Measurements from ENCODE around the gene CALHM6. TPM values are rescaled to one million over a fixed set of nuclear protein-coding genes. Genes with fewer than 3 reads are reported as not detected.

Gene CALHM6
- total RNA-seq, 1 experiment from 2014 or later, result not detected

GRCh38 chr6:116437656-116438055, 23.5 kb upstream of the CALHM6 start:
- no peaks in the 10 kb centered on the region for H3K4me1 Mint-ChIP-seq (ENCODE audit: low read depth, unreplicated experiment)
- ChIA-PET POLR2A (no interaction called here), CTCF (no interaction called here)
- H3K9me3 Mint-ChIP-seq (ENCODE audit: unreplicated experiment), result no peaks in the 10 kb centered on the region
- no peak overlapping the region for H3K4me3 Mint-ChIP-seq (ENCODE audit: unreplicated experiment)
- no peak overlapping the region for H3K27ac Mint-ChIP-seq (ENCODE audit: unreplicated experiment)
- no peak for TF ChIP-seq CTCF (IDR thresholded peaks at IDR 0.05; ENCODE audit: insufficient read depth in 1 of 2, low read depth in 1 of 2, low read length in 1 of 2, severe bottlenecking in 1 of 2, unreplicated experiment in 1 of 2)
- BruUV-seq (replicated peaks), result no TSS peak
- Histone ChIP-seq H3K4me1 (no peaks in the 10 kb centered on the region), H3K9me3 (no peaks in the 10 kb centered on the region), H3K27me3 (replicated peaks; ENCODE audit: control insufficient read depth, insufficient read depth, low read length) (no peaks in the 10 kb centered on the region; the same call in none of the 2 replicates), H3K36me3 (ENCODE audit: control insufficient read depth, insufficient read depth, low read length) (no peaks in the 10 kb centered on the region), H3K4me3 (ENCODE audit: low read depth, low read length) (no peak overlapping the region)
- no peak for DNase-seq
- no peaks in the 10 kb centered on the region for H3K36me3 Mint-ChIP-seq (ENCODE audit: insufficient read depth, unreplicated experiment)
- H3K27me3 Mint-ChIP-seq (ENCODE audit: insufficient read depth, unreplicated experiment), result peaks cover 19% of the 10 kb centered on the region
- intact Hi-C loops (cut with micrococcal nuclease; ENCODE audit: unreplicated experiment), result no loop called here

- DNase-seq, result no peak
- Histone ChIP-seq H3K9me3 (no peaks in the 10 kb centered on the region), H3K4me3 (ENCODE audit: low read depth, low read length) (no peak overlapping the region), H3K36me3 (ENCODE audit: control insufficient read depth, insufficient read depth, low read length) (no peaks in the 10 kb centered on the region), H3K4me1 (no peaks in the 10 kb centered on the region), H3K27me3 (replicated peaks; ENCODE audit: control insufficient read depth, insufficient read depth, low read length) (no peaks in the 10 kb centered on the region; the same call in none of the 2 replicates)
- H3K27ac Mint-ChIP-seq (ENCODE audit: unreplicated experiment), result no peak overlapping the region
- ChIA-PET CTCF (no interaction called here), POLR2A (no interaction called here)
- no peaks in the 10 kb centered on the region for H3K4me1 Mint-ChIP-seq (ENCODE audit: low read depth, unreplicated experiment)
- no peaks in the 10 kb centered on the region for H3K9me3 Mint-ChIP-seq (ENCODE audit: unreplicated experiment)
- intact Hi-C loops (cut with micrococcal nuclease; ENCODE audit: unreplicated experiment), result no loop called here
- H3K36me3 Mint-ChIP-seq (ENCODE audit: insufficient read depth, unreplicated experiment), result no peaks in the 10 kb centered on the region
- peaks cover 19% of the 10 kb centered on the region for H3K27me3 Mint-ChIP-seq (ENCODE audit: insufficient read depth, unreplicated experiment)
- no TSS peak for BruUV-seq (replicated peaks)
- no peak for TF ChIP-seq CTCF (IDR thresholded peaks at IDR 0.05; ENCODE audit: insufficient read depth in 1 of 2, low read depth in 1 of 2, low read length in 1 of 2, severe bottlenecking in 1 of 2, unreplicated experiment in 1 of 2)
- H3K4me3 Mint-ChIP-seq (ENCODE audit: unreplicated experiment), result no peak overlapping the region
Observed at GRCh38 chr6:116438590-116439448, 22.4 kb upstream of the CALHM6 start.

GRCh38 chr6:116439522-116440051, 21.6 kb upstream of the CALHM6 start:
- Mint-ChIP-seq H3K9me3 (ENCODE audit: unreplicated experiment) (no peaks in the 10 kb centered on the region), H3K36me3 (ENCODE audit: insufficient read depth, unreplicated experiment) (no peaks in the 10 kb centered on the region), H3K4me1 (ENCODE audit: low read depth, unreplicated experiment) (no peaks in the 10 kb centered on the region), H3K27ac (ENCODE audit: unreplicated experiment) (no peak overlapping the region), H3K4me3 (ENCODE audit: unreplicated experiment) (no peak overlapping the region), H3K27me3 (ENCODE audit: insufficient read depth, unreplicated experiment) (peaks cover 19% of the 10 kb centered on the region)
- ChIA-PET CTCF (no interaction called here), POLR2A (no interaction called here)
- BruUV-seq (replicated peaks), result no TSS peak
- Histone ChIP-seq H3K9me3 (no peaks in the 10 kb centered on the region), H3K4me3 (ENCODE audit: low read depth, low read length) (no peak overlapping the region), H3K4me1 (no peaks in the 10 kb centered on the region), H3K27me3 (replicated peaks; ENCODE audit: control insufficient read depth, insufficient read depth, low read length) (no peaks in the 10 kb centered on the region; the same call in none of the 2 replicates), H3K36me3 (ENCODE audit: control insufficient read depth, insufficient read depth, low read length) (no peaks in the 10 kb centered on the region)
- no peak for DNase-seq
- intact Hi-C loops (cut with micrococcal nuclease; ENCODE audit: unreplicated experiment), result loop anchor here (10.0 kb wide), 1 partner anchor 205 kb away; no protein-coding TSS in a partner anchor
- TF ChIP-seq CTCF (IDR thresholded peaks at IDR 0.05; ENCODE audit: insufficient read depth in 1 of 2, low read depth in 1 of 2, low read length in 1 of 2, severe bottlenecking in 1 of 2, unreplicated experiment in 1 of 2), result no peak
